GM12878 (cell line): ENCODE measurements around the gene TET3. TPM values are rescaled to one million over a fixed set of nuclear protein-coding genes. Genes with fewer than 3 reads are reported as not detected.

Source experiments
- ATAC-seq: fragments of 200-7000 bp; cut with Tn5 transposase; 3 replicates; pipeline ENCODE4 v1.9.1; 2020; ENCODE audit warnings: mild to moderate bottlenecking, moderate library complexity
- BruUV-seq: library from RNA; stranded (reverse); fragments of 400-500 nt; replicated peaks from 2 replicates; lab custom pipeline; 2021; lab: Mats Ljungman, UMichigan
- CTCF ChIA-PET: fragments of 300-600 bp; sonication (Branson Sonifier 250); formaldehyde crosslinking; extraction: SDS; loops from one replicate; lab custom pipeline; 2021; ENCODE audit warnings: inconsistent platforms; lab: Yijun Ruan, JAX
- POLR2A ChIA-PET: fragments of 350-600 bp; formaldehyde crosslinking; extraction: SDS; loops from one replicate; lab custom pipeline; 2021; ENCODE audit warnings: inconsistent platforms; lab: Charles Lee
- RAD21 ChIA-PET: fragments of 300-600 bp; sonication (Branson Sonifier 250); formaldehyde crosslinking; loops from one replicate; lab custom pipeline; 2023; ENCODE audit warnings: antibody characterized with exemption; ENCODE audit not compliant: unreplicated experiment; lab: Charles Lee
- SMC1A ChIA-PET: fragments of 300-600 bp; sonication (Branson Sonifier 250); formaldehyde crosslinking; loops from one replicate; lab custom pipeline; 2023; ENCODE audit not compliant: unreplicated experiment, uncharacterized antibody; lab: Charles Lee
- DNase-seq: peaks from one replicate; pipeline ENCODE4 v3.0.0-alpha.2; 2011; ENCODE audit warnings: low read depth, low spot score
- FAIRE-seq: peaks from 3 replicates; lab custom pipeline; 2011; peaks lifted over from hg19 to GRCh38; lab: Jason Lieb, UNC
- H2AFZ ChIP-seq: 2 replicates; pipeline ENCODE4 v1.6.0; 2011; ENCODE audit warnings: low read depth, low read length, control low read depth; ENCODE audit not compliant: control insufficient read depth
- H3K27ac ChIP-seq: 2 replicates; pipeline ENCODE4 v1.5.1; 2011; ENCODE audit warnings: control low read depth; ENCODE audit not compliant: control insufficient read depth, insufficient read depth
- H3K27me3 ChIP-seq, 2 experiments: replicated peaks in 1 of 2; 2 replicates each; pipeline versions ENCODE4 v1.6.0 to v1.6.1; 2011; ENCODE audit warnings: low read length in 1 of 2; ENCODE audit not compliant: control insufficient read depth in 2 of 2, insufficient read depth in 2 of 2
- H3K36me3 ChIP-seq, 2 experiments: 2 replicates each; pipeline ENCODE4 v1.5.1; 2011; ENCODE audit warnings: low read length in 1 of 2; ENCODE audit not compliant: control insufficient read depth in 2 of 2, insufficient read depth in 2 of 2
- H3K4me1 ChIP-seq: 2 replicates; pipeline ENCODE4 v1.6.1; 2011; ENCODE audit warnings: mild to moderate bottlenecking, low read length, moderate library complexity, mixed read lengths; ENCODE audit not compliant: control insufficient read depth, insufficient read depth
- H3K4me2 ChIP-seq: 2 replicates; pipeline ENCODE4 v1.6.0; 2011; ENCODE audit warnings: control low read depth; ENCODE audit not compliant: control insufficient read depth, insufficient read depth
- H3K4me3 ChIP-seq: fragments of 200-600 bp; sonication (generic); 2 replicates; pipeline ENCODE4 v1.5.1; 2016
- H3K79me2 ChIP-seq: 2 replicates; pipeline ENCODE4 v1.6.0; 2011; ENCODE audit warnings: low read length; ENCODE audit not compliant: control insufficient read depth, insufficient read depth
- H3K9ac ChIP-seq: 2 replicates; pipeline ENCODE4 v1.8.0; 2011; ENCODE audit warnings: low read length, control low read depth, mixed read lengths; ENCODE audit not compliant: control insufficient read depth, insufficient read depth
- H3K9me3 ChIP-seq: replicated peaks from 3 replicates; pipeline ENCODE4 v1.5.1; 2011; ENCODE audit warnings: mild to moderate bottlenecking, low read length; ENCODE audit not compliant: control insufficient read depth, insufficient read depth
- H4K20me1 ChIP-seq: 2 replicates; pipeline ENCODE4 v1.6.0; 2011; ENCODE audit not compliant: control insufficient read depth, insufficient read depth
- CHD4 ChIP-seq: fragments of 200-600 bp; sonication (generic); IDR thresholded peaks from 2 replicates; pipeline ENCODE4 v1.6.1; 2016; ENCODE audit warnings: mild to moderate bottlenecking
- MLLT1 ChIP-seq: fragments of 450-650 bp; IDR thresholded peaks from 2 replicates; pipeline ENCODE4 v1.6.1; 2016; ENCODE audit warnings: mild to moderate bottlenecking
- MYB ChIP-seq: fragments of 150-350 bp; IDR thresholded peaks from 2 replicates; pipeline ENCODE4 v1.6.1; 2014; ENCODE audit warnings: mild to moderate bottlenecking, low read depth, low read length, borderline replicate concordance
- SIN3A ChIP-seq: IDR thresholded peaks from 2 replicates; pipeline ENCODE4 v1.6.1; 2012; ENCODE audit warnings: low read depth, low read length, improper control_type of control experiment
- SMAD1 ChIP-seq: fragments of 450-650 bp; IDR thresholded peaks from 2 replicates; pipeline ENCODE4 v1.6.1; 2018; ENCODE audit warnings: mild to moderate bottlenecking, low read depth; ENCODE audit not compliant: partially characterized antibody
- USF1 ChIP-seq: IDR thresholded peaks from 2 replicates; pipeline ENCODE4 v1.6.1; 2011; ENCODE audit warnings: borderline replicate concordance, low read depth, mild to moderate bottlenecking, moderate library complexity, mixed read lengths, low read length; ENCODE audit not compliant: insufficient read depth; ENCODE audit errors: extremely low read length
- YBX1 ChIP-seq: fragments of 450-650 bp; IDR thresholded peaks from 2 replicates; pipeline ENCODE4 v1.6.1; 2016; ENCODE audit warnings: antibody characterized with exemption
- ZBTB4 ChIP-seq: fragments of 450-650 bp; formaldehyde crosslinking; IDR thresholded peaks from 2 replicates; pipeline ENCODE4 v1.4.0; 2022; ENCODE audit warnings: mild to moderate bottlenecking, moderate library complexity
- ZNF207 ChIP-seq: fragments of 450-650 bp; IDR thresholded peaks from 2 replicates; pipeline ENCODE4 v1.6.1; 2014; ENCODE audit warnings: antibody characterized with exemption, mild to moderate bottlenecking, borderline replicate concordance
- ZSCAN29 ChIP-seq: fragments of 450-650 bp; IDR thresholded peaks from 2 replicates; pipeline ENCODE4 v1.6.1; 2017; ENCODE audit warnings: mild to moderate bottlenecking, moderate library complexity
- WGBS: methylation state at CpG from one replicate; pipeline ENCODE4 v1.1.6; 2016; ENCODE audit warnings: low lambda C conversion rate; ENCODE audit not compliant: insufficient replicate concordance, insufficient coverage; ENCODE audit errors: missing lambda C conversion rate; 5-methylcytosine and 5-hydroxymethylcytosine counted together
- in situ Hi-C: fragments of 300-500 bp; cut with MboI; formaldehyde crosslinking; loops from 9 replicates; pipeline ENCODE4 v1.14.3; 2018; ENCODE audit warnings: mixed read lengths
- intact Hi-C: fragments of 100-400 bp; cut with micrococcal nuclease; formaldehyde crosslinking; loops from one replicate; pipeline ENCODE4 v1.14.2; 2022; ENCODE audit not compliant: unreplicated experiment
- polyA plus RNA-seq, 11 experiments: library from polyadenylated mRNA; depleted of rRNA in 4 of 11; unstranded in 6 of 11; stranded (reverse) in 5 of 11; fragments of >200 nt; fragmentation: Nextera tagmentation in 4 of 11; fragmentation: Illumina TruSeq in 1 of 11; extraction: Ambion mirVana in 4 of 11; extraction: Trizol in 1 of 11; gene quantifications; 1 replicate in 1 of 11; 2 replicates in 10 of 11; pipeline versions ENCODE4 v1.2.1 to v1.2.3, GENCODE V29; 2011 to 2016; ENCODE audit warnings: inconsistent platforms in 2 of 11, missing spikeins in 2 of 11, low read depth in 1 of 11
- total RNA-seq, 4 experiments: library from RNA; depleted of rRNA in 3 of 4; stranded (reverse); fragments of >200 nt in 3 of 4; fragmentation: Illumina TruSeq in 1 of 4; extraction: Trizol in 1 of 4; gene quantifications; 2 replicates each; pipeline versions ENCODE4 v1.2.1 to v1.2.3, GENCODE V29; 2013 to 2021

The TET3 gene
- total and polyA plus RNA-seq, 10 of the 15 experiments (the other 5 are each of a cell fraction or from before 2014, with no cell fraction given) = 0.77 to 25.9 (median 8.5) TPM

DNA sequence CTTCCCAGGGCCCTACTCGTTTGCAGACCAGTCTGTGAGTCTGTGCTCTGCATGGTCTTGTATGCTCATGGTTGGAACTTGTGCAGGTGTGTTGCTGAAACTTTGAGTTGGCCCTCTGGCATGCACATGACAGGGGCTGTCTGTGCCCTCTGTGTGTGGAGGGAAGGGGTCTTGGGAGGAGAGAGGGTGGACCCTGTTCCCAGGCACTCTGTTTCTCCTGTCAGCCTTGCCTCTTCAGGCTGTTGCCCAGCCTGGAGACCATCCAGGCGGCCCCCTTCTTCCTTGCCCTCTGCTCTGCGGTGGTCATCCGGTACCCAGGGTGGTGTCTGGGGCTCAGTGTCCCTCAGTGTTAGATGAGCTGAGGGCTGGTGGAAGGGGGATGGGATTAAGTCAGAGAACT lies 39.5 kb downstream of the TET3 start:
- in situ Hi-C loops = no loop called here

More for the DNA sequence above, 39.5 kb downstream of the TET3 start:
- H3K79me2 ChIP-seq = peaks cover 92% of the 10 kb centered on the region
- RAD21 ChIA-PET = no interaction called here
- H3K4me1 ChIP-seq = peaks cover 42% of the 10 kb centered on the region
- H4K20me1 ChIP-seq = no peaks in the 10 kb centered on the region
- DNase-seq = no peak
- 75% methylated on average over 4 of the region's 4 CpGs for WGBS
- H3K4me2 ChIP-seq = no peak overlapping the region
- no peaks in the 10 kb centered on the region; the same call in 2 of the 3 replicates for H3K9me3 ChIP-seq
- no peak overlapping the region for H3K4me3 ChIP-seq
- BruUV-seq = no TSS peak
- SMC1A ChIA-PET = interaction anchor here (0.8 kb wide), 1 partner anchor 23 kb away, joined by 4 read pairs; no protein-coding TSS in a partner anchor
- no peaks in the 10 kb centered on the region for H3K27me3 ChIP-seq
- no peak overlapping the region for H2AFZ ChIP-seq
- peaks cover 0 to 5% of the 10 kb centered on the region in 2 experiments; a peak in 2 of 4 replicates for H3K36me3 ChIP-seq
- POLR2A ChIA-PET = interaction anchor here (3.2 kb wide), 1 partner anchor 13 kb away, joined by 10 read pairs; no protein-coding TSS in a partner anchor
- CTCF ChIA-PET = no interaction called here
- H3K9ac ChIP-seq = peak overlapping the region; percentile 13; the same call in 1 of the 2 replicates
- no peak for ATAC-seq
- intact Hi-C loops = no loop called here
- FAIRE-seq = no peak
- no peak overlapping the region for H3K27ac ChIP-seq
- TF ChIP-seq ZSCAN29 (no peak), USF1 (no peak), ZNF207 (no peak), SIN3A (no peak), ZBTB4 (no peak), MLLT1 (no peak), SMAD1 (no peak), YBX1 (no peak), MYB (no peak), CHD4 (no peak)
